Heart left ventricle (tissue), 16 donors: ENCODE results near the gene MRPL1. TPM values are rescaled to one million over a fixed set of nuclear protein-coding genes. Genes with fewer than 3 reads are reported as not detected.

Experiments
- ATAC-seq, 4 donors: fragments of 200-7000 bp; cut with Tn5 transposase; one replicate each; pipeline ENCODE4 v1.9.1; 2020 to 2022; ENCODE audit warnings: moderate library complexity in 4 of 4, mild to moderate bottlenecking in 3 of 4, moderate number of reproducible peaks in 1 of 4
- DNase-seq, 5 donors: peaks; one replicate each; pipeline ENCODE4 v3.0.0-alpha.2; 2020
- H3K27ac ChIP-seq, 12 donors: fragments of 200-600 bp; sonication (generic) in 4 of 12; one replicate each; pipeline versions ENCODE4 v1.5.0 to v1.8.0; 2016 to 2022; ENCODE audit warnings: mild to moderate bottlenecking in 2 of 12
- H3K27me3 ChIP-seq, 9 donors: fragments of 200-600 bp; sonication (generic) in 2 of 9; one replicate each; pipeline versions ENCODE4 v1.5.1 to v1.8.0; 2016 to 2022; ENCODE audit warnings: mild to moderate bottlenecking in 3 of 9
- H3K36me3 ChIP-seq, 9 donors: fragments of 200-600 bp; sonication (generic) in 2 of 9; one replicate each; pipeline versions ENCODE4 v1.5.0 to v1.8.0; 2018 to 2022; ENCODE audit warnings: mild to moderate bottlenecking in 2 of 9
- H3K4me1 ChIP-seq, 12 donors: fragments of 200-600 bp; sonication (generic) in 4 of 12; one replicate each; pipeline versions ENCODE4 v1.5.0 to v1.8.0; 2016 to 2022; ENCODE audit warnings: mild to moderate bottlenecking in 3 of 12
- H3K4me3 ChIP-seq, 12 donors: fragments of 200-600 bp; sonication (generic) in 4 of 12; one replicate each; pipeline versions ENCODE4 v1.5.0 to v1.8.0; 2017 to 2022; ENCODE audit warnings: mild to moderate bottlenecking in 9 of 12, moderate library complexity in 4 of 12
- H3K9me3 ChIP-seq, 12 donors: fragments of 200-600 bp; sonication (generic) in 4 of 12; one replicate each; pipeline versions ENCODE4 v1.5.0 to v1.8.0; 2016 to 2022; ENCODE audit warnings: mild to moderate bottlenecking in 1 of 12
- CTCF ChIP-seq, 12 donors: fragments of 200-600 bp; sonication (generic) in 4 of 12; IDR thresholded peaks; one replicate each; pipeline versions ENCODE4 v1.5.0 to v1.8.0; 2018 to 2022; ENCODE audit warnings: antibody characterized with exemption in 12 of 12, mild to moderate bottlenecking in 5 of 12
- POLR2A ChIP-seq, 2 donors: fragments of 450-650 bp; IDR thresholded peaks; one replicate each; pipeline ENCODE4 v1.6.1; 2017; ENCODE audit warnings: antibody characterized with exemption in 2 of 2, mild to moderate bottlenecking in 2 of 2, moderate library complexity in 2 of 2
- WGBS, 4 donors: extraction: QIAGEN DNeasy Blood & Tissue Kit in 2 of 4; methylation state at CpG; one replicate each; pipeline versions ENCODE4 v1.1.5 to v1.1.7; 2013 to 2018; 5-methylcytosine and 5-hydroxymethylcytosine counted together
- intact Hi-C, 10 donors: fragments of 100-400 bp; cut with DNase I; formaldehyde crosslinking; loops; one replicate each; pipeline versions ENCODE4 v1.11.1 to v1.14.2; 2022
- polyA plus RNA-seq, 2 donors: library from polyadenylated mRNA; stranded (reverse); fragments of 200-250 nt; gene quantifications; one replicate each; pipeline ENCODE4 v1.2.3, GENCODE V29; 2013
- total RNA-seq, 9 donors: library from RNA; depleted of rRNA in 2 of 9; stranded (reverse); fragments of >200 nt in 2 of 9; fragmentation: NEBNext Ultra II Directional in 3 of 9; extraction: Animal tissue kit (Norgen Biotek cat#: 25700) in 3 of 9; gene quantifications; one replicate each; pipeline versions ENCODE4 v1.1.0 to v1.2.4, GENCODE V29; 2016 to 2023
- donor health status: ischemic (EF 13 %, LVEDD 7.1; RV severe dilation, severe dysfunction).
- donor health status: healthy with polysubstance abuse.
- donor health status: DM: no; HTN: yes; CAD: no.
- donor health status: DM: no; HTN: no; CAD: no.
- donor health status: ischemic (EF 25% LVEDD 6.9; RV normal size, moderate dysfunction).
- donor health status: ischemic (EF 25% LVEDD 5.7; RV mildly dilated, moderate dysfunction).
- donor health status: healthy.
- donor health status: DM: yes; HTN: yes; CAD: no.
- donor health status: ischemic (EF 35%, LVEDD 5.7; RV mildly dilated, moderate dysfunction).
- donor health status: nonischemic (EF 11% LVEDD 7.7; RV severe dilation, severe dysfunction).
- donor health status: DM: yes; HTN: yes; CAD: no.
- donor health status: PGD.
- donor health status: ischemic (EF 29% LVEDD 5.4; RV normal size, mild dysfunction).
- donor health status: nonischemic (EF 23%, LVEDD 6.1; RV moderate dilation, normal function).

Gene MRPL1
- total and polyA plus RNA-seq, 11 donors, result 26.9 to 69.4 (median 40.2) TPM

GRCh38 chr4:77952457-77952856, 89.8 kb downstream of the MRPL1 start:
- Histone ChIP-seq H3K9me3 (no peaks in the 10 kb centered on the region), H3K36me3 (peaks cover 0 to 62% (median 41%) of the 10 kb centered on the region in 9 donors), H3K27ac (no peak overlapping the region), H3K4me1 (no peaks in the 10 kb centered on the region), H3K27me3 (no peaks in the 10 kb centered on the region), H3K4me3 (no peak overlapping the region)
- DNase-seq (no peak), ATAC-seq (no peak)
- TF ChIP-seq CTCF (IDR thresholded peaks at IDR 0.05) (no peak), POLR2A (IDR thresholded peaks at IDR 0.05) (no peak)
- intact Hi-C loops, result loop anchor here in 4 of 10 donors (10.0 kb wide), 1 partner anchor 912 kb away; no protein-coding TSS in a partner anchor
- WGBS, 4 donors, result 72 to 80% (median 78%) methylated on average over 5 of the region's 5 CpGs

GRCh38 chr4:77954690-77955089, 92.1 kb downstream of the MRPL1 start:
- intact Hi-C loops, result loop anchor here in 8 of 10 donors (5.0 to 10.0 kb wide), 4 partner anchors 563 to 910 kb away; no protein-coding TSS in a partner anchor
- H3K36me3 ChIP-seq, result peaks cover 0 to 58% (median 41%) of the 10 kb centered on the region in 9 donors
- no peak for DNase-seq
- H3K9me3 ChIP-seq, result no peaks in the 10 kb centered on the region
- no peaks in the 10 kb centered on the region for H3K27me3 ChIP-seq
- H3K27ac ChIP-seq, result no peak overlapping the region
- no peak for ATAC-seq
- 93 to 96% (median 94%) methylated on average over 3 of the region's 3 CpGs for WGBS, 4 donors
- H3K4me3 ChIP-seq, result no peak overlapping the region
- peaks cover 0 to under 1% (median 0%) of the 10 kb centered on the region in 12 donors for H3K4me1 ChIP-seq
- TF ChIP-seq POLR2A (IDR thresholded peaks at IDR 0.05), result no peak
- no peak for TF ChIP-seq CTCF (IDR thresholded peaks at IDR 0.05)

- no peak for ATAC-seq
- H3K4me3 ChIP-seq, result no peak overlapping the region
- H3K36me3 ChIP-seq, result peaks cover 0 to 36% (median 25%) of the 10 kb centered on the region in 9 donors
- intact Hi-C loops, result loop anchor here in 8 of 10 donors (5.0 to 10.0 kb wide), 4 partner anchors 560 to 908 kb away; no protein-coding TSS in a partner anchor
- TF ChIP-seq POLR2A (IDR thresholded peaks at IDR 0.05) (no peak), CTCF (IDR thresholded peaks at IDR 0.05) (no peak)
- WGBS, 4 donors, result 89 to 95% (median 93%) methylated on average over 5 of the region's 5 CpGs
- no peaks in the 10 kb centered on the region for H3K9me3 ChIP-seq
- H3K27ac ChIP-seq, result no peak overlapping the region
- DNase-seq, result no peak
- peaks cover 0 to 5% (median 0%) of the 10 kb centered on the region in 12 donors for H3K4me1 ChIP-seq
- no peaks in the 10 kb centered on the region for H3K27me3 ChIP-seq
Measured at GRCh38 chr4:77956917-77957316, 94.3 kb downstream of the MRPL1 start.

GRCh38 chr4:77958897-77959296, 96.3 kb downstream of the MRPL1 start:
- Histone ChIP-seq H3K27me3 (no peaks in the 10 kb centered on the region), H3K4me3 (no peak overlapping the region), H3K36me3 (peaks cover 0 to 16% (median 8%) of the 10 kb centered on the region in 9 donors), H3K27ac (no peak overlapping the region), H3K4me1 (peaks cover 0 to 5% (median 0%) of the 10 kb centered on the region in 12 donors), H3K9me3 (no peaks in the 10 kb centered on the region)
- DNase-seq (no peak), ATAC-seq (no peak)
- intact Hi-C loops, result loop anchor here in 8 of 10 donors (5.0 to 10.0 kb wide), 4 partner anchors 558 to 906 kb away; no protein-coding TSS in a partner anchor
- 75 to 87% (median 84%) methylated on average over 2 of the region's 2 CpGs for WGBS, 4 donors
- TF ChIP-seq POLR2A (IDR thresholded peaks at IDR 0.05), result no peak
